Pons (tissue), 1 donor: ENCODE data around the gene CTNNA2.
A peak's percentile ranks its signal among the peaks of the same experiment; 100 is the strongest.

Source experiments
- DNase-seq: peaks from one replicate; pipeline ENCODE4 v3.0.0-alpha.2; 2016; ENCODE audit warnings: low spot score

Gene CTNNA2

DNA sequence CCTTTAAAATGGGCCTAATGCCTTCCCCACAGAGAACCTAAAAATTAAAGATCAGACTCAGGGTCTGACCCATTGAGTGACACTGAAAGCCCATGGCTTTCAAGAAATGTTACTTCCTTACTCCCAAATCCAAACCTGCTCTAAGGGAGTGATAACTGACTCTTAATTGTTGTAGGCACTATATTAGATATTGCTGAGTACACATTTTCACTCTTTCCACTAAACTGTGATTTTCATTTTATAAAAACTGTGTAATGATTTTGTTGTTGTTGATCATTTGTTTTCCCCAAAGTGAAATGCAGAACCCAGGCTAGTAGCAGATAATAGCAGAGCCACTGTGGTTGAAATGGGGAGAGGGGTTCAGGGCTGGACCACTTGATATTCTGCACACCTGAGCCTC, 704.6 kb downstream of the CTNNA2 start:
- DNase-seq = no peak

DNA sequence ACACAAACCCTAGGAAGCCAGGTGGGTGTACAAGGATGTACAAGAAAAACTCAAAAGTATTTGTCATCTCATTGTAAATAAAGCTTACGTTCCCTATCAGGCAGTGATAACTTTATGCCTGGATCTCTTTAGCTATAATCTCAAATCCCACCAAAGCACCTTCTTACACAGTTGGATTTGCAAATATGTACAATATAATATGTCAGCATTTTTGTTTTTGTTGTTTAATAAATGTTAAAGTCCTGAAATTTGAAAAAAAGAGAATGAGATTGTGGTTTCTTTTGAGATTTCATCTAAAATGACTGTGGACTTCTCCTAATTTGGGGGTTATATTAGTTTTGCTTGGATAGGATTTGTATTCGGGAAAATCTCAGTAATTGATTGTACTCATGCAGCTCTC, 709.8 kb downstream of the CTNNA2 start:
- no peak for DNase-seq

DNA sequence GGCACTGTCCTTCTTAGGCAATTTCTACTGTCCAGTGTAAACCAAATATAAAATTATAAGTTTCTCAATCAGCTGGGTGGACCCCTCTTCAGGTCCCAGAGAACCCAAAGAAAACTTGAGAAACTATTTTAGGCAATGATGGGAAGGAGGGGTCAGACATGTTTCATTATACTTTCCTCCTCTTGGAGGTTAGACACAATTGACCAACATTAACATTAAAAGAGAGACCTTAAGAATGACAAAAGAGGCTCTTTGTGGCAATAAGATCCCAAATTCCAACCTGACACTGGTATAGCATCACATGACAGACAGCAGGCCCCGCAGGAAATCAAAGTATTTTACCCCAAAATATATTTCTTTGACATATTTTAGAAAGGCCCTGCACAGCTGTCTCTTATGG, 718.6 kb downstream of the CTNNA2 start:
- no peak for DNase-seq

DNA sequence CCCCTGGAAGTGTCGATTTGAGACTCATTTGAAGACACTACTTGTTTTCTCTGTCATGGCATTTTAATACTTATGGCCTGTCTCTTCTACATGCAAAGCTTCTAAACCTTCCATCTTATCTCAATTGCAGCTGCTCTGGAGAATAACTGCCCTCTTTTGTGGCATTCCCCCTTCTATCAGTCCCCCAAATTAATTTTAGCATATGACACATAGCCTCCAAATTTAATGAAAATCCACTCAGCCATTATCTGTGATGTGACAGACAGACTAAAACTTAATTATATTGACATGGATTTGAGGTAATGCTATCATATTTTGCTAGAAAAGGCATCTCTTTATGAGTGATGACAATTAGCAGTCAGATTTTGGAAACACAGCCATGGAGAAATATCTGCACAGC, 720.5 kb downstream of the CTNNA2 start:
- no peak for DNase-seq

DNA sequence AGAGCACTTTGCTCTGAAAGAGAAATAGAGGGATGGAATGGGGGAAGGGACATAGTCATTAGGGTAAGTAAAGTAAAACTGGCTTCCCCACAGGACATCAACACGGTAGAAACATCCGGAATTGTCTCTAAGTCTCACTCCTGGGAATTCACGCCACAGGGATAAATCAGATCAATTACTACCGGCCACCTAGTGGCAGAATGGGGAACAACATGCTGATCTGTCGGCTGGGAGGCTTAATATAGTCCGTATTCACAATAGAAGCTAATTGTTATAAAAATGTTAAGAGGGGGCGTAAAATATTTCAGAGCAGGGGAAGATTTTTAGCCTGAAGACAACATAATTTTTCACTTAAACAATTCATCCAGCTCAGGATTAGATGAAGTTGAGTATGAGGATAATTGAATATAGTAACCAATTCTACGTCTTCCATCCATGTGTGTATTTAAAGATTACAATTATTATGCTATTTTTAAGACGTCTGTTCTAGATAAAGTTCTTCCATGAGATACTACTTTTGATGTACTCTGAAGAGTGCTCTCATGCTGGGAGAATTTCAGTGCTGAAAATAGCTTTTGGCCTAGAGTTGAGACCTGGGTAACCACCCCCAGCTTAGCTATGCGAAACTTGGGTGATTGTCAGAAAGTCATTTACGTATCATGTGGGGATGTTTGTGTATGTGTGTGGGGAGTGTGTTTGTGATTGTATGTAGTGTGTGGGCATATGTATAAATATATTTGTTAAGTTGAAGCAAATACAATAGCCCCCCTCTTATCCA, 726.0 kb downstream of the CTNNA2 start:
- peak; percentile 46 for DNase-seq

DNA sequence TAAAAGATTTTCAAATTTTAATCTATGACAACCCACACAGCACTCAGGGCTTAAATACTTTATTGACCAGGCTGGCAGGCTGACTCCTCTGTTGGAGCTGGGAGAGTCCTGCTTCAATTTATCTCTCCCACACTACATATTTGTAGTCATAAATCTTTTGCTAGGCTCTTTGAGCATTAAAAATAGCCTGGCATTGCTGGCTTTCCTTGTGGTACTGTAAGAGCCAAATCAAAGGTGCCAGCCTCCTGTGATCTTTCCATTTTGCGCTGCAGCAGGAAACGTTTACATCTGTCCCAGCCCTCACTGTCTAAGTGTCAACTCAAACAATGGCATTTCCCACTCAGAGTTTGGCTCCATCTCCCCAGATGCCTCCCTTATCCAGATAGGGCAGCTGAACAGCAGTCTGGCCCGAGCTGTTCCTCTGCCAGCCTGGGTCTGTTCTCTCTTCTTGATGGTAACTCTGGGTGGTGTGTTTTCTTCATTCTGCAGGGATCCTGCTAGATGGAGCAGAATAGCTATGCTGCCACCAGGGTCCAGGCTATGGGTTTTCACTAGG, 729.6 kb downstream of the CTNNA2 start:
- DNase-seq = no peak

DNA sequence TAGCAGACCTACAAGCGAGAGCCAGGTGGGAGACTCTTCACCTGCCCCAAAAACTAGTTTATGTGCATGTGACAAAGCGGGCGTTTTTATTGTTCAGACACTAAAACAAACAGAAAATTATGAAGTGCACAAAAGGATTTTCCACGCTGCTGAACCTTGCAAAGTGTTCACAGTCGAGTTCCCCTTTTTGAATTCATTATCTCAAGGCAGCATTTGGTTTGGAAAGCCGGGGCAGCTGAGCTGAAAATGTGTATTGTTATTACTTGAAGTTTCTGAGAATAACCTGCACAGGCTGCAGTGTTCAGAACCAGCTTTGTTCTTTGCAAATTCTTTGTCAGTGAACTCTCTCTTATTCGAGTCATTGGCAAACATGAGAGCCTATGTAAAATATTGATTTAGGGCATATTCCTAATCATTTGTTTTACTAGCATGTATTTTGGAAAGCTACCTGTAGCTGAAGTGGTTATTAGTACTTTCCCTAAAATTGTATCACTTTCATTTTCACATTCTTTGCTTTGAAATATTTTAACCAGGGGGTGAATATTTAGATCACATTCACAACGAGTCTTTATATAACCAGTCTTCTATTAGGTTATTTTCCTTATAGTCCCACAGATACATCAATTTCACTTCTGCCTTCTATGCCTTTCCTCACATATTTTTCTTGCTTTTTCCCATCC, 732.2 kb downstream of the CTNNA2 start:
- DNase-seq = no peak

DNA sequence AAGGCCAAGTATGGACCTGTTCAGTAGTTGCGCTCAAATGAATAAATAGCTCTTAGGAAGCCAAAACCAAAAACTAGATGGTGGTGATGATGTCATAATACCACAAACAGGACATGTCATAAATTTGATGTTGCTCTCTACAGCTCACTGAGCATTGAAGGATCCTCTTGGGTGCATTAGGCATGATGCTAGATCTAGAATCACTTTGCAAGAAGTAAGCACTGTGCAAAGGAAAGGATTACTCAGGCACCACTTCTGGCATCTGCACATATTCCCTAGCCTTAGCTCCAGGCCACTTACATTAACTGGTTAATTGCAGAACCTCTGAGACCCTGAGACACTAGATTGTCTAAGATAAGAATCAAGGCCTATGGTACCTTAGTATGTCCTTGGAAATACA, 733.7 kb downstream of the CTNNA2 start:
- no peak for DNase-seq

DNA sequence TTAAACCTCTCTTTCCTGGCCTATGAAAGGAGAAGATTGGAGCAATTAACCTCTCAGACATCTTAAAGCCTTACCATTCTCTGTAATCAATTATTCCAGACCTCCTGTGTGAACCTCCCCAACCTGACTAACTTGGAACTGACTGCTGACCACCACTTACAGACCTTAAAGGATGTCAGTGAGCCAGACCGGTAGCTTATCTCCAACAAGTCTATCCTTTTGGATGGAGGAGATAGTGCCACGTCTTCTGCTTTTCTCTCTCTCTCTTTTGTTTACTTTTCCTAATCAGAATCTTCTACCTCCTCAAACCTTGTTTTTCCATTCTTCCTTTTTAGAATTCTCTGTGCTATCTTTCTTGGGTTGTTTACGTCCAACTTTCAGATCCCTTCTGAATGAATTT, 734.5 kb downstream of the CTNNA2 start:
- no peak for DNase-seq

DNA sequence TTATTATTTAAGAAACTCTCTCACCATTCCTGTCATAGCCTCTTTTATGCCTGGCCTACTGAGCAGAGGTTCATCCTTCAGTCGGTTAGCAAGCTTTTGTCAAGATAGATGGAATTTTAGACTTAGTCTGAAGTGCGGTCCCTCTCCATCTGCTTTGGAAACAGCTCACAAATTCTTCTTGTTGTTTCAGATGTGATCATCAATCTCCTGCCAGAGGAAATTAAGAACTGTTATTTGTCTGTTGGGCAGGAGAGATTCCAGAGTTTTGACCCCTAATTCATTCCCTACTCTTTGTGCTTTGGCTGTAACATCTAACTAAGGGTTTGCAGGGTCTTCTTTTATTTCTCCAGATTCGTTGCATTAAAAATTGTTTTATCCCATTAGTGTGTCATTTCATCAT, 735.3 kb downstream of the CTNNA2 start:
- DNase-seq = no peak

DNA sequence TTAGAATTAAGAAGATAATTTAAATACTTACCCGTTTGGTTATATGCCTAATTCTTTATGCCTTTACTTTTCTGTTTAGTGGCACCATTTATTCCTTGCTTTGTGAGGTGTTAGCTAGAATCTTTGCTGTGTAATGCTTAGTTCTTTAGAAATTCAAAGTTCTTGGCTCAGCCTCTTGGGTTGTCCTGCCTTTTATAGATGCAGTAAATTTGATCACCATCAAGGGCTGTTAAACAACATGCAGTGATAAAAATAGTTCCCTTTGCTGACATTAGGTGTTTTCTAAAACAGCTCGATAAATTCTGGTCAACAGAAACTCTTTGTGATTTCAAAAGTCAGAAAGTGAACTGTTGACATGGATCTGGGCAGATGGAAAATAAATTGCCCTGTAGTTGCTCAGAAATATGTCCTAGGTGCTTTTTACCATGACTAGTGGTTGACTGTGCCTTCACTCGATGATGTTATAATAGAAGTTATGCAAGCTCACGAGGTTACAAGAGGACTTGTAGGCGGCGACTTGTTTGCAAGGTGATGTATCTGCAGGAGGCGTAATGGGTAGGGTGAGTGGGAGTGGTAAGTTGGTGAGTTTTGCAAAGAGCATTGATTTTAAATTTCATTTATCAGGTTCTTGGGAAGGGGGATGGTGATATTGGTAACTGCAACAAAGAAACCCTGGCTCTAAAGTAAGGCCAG, 739.6 kb downstream of the CTNNA2 start:
- no peak for DNase-seq

DNA sequence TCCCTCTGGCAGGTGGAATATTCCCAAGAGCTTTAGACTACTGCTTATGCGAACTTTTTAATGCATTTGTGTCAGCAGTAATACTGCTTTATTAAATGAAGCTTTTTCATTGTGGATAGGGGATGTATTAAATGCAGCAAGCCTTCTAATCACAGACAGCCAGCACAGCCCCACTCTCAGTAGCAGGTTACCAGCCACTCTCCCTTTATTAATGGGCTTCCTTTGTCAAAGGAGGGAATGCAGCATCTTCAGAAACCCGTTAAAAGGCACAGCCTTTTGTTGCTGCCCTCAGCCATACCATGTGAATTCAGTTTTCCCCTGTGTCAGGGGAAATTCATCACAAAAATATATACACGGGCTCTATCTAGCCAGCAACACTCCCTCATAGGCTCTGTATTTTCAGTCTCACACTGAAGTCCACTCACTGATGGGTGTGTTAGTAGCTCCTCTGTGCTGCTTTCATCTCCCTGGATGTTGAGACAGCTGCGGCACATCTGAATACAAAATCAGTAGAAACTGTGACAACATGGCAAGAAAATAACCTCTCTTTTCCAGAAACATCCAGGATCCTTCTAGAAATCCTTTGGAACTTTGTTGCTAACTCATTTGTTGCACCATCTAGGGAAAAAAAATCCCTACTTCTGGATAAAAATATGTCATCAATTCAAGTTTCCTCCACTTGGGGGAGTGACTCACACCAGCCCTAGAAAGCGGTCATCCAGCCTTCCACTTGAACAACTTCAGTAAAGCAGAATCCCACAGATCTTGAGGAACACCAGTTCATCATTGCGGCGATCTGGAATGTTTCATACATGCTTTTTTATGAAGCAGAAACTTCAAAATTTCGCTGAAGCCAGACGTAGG, 743.3 kb downstream of the CTNNA2 start:
- peak; percentile 36 for DNase-seq

DNA sequence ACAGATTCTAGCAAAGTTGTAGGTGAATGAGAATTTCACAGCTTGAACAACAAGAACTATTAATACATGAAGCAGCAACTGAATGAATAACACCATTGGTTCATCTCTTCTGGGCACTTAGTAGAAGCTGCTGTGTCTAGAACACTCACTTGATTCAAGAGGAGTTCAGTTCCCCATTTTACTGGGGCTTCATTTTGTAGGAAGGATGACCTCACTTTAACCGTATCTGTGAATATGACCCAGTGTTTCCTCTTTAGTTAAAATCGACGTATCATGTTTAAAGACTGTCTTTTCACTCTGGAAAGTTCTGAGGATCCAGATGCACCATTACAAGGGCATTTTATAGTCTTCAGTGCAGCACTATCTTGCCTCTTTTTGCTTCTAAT, 743.9 kb downstream of the CTNNA2 start:
- no peak for DNase-seq

DNA sequence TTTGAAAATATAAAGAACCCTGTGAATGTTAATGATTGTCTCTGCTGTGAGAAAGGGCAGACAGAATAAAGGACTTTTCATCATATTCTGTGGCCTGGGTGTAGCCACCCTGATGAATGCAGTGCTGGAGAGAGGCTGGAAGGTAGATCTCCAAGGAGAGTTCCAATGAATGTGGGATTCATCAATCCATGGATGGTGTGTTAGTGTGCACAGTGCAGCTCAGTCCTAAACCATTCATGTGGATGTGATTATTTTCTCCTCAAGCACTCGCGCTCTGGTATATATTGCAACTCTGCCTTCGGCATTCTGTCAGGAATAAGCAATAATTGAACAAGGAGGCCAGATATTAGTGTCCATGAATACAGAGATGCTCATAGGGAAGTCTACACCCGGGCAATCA, 744.6 kb downstream of the CTNNA2 start:
- no peak for DNase-seq

DNA sequence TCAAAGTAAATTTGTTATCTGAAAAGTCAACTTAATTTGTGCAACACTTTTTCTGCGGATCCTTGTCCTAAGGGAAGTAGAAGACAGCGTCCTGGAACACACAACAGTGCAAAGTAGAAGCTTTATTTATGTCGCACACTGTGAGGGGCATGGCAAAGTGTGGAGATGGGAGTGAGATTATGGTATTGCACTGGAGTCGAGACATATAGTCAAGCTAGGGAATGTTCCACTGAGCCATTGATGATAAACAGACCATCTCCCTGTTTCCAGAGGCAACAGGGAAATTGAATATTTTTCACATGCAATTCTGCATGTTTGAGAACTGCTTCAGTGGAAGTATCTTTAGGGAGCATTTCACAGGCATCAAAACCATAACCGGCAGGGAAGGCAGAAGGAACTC, 745.5 kb downstream of the CTNNA2 start:
- no peak for DNase-seq

DNA sequence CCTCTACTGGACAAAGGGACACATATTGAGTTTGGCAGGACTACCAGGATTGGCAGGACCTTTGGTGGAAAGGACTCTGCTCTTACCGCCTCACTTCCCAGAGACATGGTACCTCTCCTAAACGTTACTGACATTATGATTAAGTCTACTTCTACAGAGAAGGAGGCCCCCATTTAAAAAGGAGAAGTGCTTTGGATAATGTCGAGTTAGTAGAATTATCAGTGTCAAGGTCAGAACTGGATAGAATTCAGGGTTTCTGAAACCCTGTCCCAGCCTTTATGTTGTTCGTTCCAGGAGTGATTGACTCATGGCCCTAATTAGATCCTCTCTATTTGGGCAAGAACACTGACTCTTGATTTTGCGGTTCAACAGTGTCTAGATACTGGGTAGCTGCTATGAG, 745.9 kb downstream of the CTNNA2 start:
- DNase-seq = no peak

DNA sequence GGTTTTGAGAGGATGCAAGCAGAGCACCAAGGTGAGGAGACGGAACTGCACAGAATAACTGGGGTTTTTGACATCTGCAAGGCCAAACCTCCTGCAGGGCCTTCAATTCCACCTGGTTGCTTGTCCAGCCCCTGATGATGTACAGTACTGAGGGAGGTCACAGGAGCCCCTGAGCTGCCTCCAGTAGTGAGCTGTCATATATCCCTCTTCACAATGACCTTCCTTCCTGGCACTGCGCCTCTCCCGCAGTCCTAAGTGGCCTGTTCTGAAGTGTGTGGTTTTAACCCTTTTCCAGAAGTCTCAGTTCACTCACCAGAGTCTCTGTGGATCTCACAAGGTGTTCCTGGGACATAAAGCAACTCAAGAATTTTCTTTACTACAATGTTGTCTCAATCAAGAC, 746.4 kb downstream of the CTNNA2 start:
- no peak for DNase-seq

DNA sequence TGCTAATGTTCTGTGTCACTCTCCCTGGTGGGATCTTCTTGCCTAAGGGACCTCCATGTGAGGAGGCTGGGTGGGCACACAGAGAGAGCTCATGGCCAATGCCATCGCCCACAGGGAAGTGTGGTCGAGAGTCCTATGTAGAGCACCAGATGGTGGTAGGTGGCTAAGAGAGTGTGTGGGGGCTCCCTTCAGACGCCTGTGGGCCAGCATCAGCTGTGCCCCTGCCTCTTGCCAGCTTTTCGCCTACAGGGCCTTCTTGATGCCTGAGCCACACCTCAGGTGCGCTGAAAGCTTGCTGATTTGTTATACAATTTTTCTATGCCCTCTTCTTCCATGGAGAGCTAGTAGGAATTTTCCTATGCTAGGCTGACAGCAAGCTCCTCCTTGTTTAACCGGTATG, 753.4 kb downstream of the CTNNA2 start:
- DNase-seq = no peak

DNA sequence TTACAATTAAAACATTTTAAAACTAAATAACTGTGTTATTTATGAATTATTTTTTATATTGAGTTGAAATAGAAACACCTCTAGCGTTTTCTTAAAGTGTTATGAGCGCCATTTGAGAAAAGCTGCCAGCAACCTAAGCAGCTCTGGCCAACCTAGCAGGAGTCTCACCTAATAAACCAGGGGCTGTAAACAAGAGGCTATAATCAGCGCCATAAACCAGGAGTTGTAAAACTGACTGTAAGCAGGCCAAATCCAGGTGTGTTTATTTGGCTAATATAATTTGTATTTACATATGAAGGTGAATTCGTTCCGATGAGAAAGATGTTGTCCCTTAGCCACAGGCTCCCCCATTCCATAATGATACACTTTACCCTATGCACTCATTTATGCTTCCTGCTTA, 757.0 kb downstream of the CTNNA2 start:
- DNase-seq = no peak

DNA sequence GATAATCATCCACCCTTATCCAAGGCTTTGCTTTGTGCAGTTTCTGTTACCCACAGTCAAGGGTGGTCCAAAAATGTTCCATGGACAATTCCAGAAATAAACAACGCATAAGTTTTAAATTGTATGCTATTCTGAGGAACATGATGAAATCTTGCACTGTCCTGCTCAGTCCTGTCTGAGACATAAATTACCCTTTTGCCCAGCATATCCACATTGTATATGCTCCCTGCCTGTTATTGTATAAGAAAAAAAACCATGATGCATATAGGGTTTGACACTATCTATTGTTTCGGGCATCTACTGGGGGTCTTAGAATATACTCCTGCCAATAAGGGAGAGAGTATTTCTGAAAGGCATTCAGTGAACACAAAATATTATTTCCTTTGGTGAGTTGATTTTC, 767.7 kb downstream of the CTNNA2 start:
- no peak for DNase-seq

DNA sequence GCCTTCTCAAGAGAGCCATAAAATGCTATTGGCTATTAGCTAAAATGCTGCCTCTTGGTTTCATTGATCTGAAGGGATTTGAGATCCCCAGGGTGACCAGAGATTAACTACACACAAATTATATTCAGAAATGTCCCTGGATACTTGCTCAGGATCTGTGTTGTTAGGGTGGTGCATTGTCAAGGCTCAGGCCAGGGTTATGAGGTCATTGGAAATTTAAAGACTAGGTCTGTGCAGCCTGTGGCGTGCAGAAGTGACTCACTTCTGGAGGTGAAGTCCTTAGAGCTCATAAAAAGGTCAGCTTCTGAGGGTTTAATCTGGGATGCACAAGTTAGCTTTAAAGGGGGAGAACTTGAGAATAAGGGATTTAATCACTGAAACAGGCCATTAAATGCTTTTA, 768.2 kb downstream of the CTNNA2 start:
- no peak for DNase-seq

DNA sequence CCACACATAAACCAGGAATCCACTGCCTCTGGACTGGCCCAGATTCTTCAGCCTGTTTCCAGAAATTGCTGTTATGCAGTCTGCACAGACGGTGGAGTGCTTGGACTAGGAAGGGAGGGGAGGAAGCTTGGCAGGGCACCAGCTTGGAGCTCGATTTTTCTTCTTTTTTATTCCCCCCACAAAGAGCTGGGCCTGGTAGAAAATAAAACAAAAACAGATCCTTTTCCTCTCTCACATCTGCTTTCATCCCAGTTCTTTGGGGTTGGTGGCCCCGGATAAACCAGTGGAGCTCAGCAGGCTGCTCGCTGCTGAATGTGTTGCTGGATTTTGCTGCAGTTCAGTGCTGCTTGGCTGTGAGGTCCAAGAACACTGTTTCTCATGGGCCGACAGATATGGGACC, 775.7 kb downstream of the CTNNA2 start:
- peak; percentile 89 for DNase-seq
